K562 (cell line): ENCODE results near the gene EMP2. TPM values are rescaled to one million over a fixed set of nuclear protein-coding genes. Genes with fewer than 3 reads are reported as not detected.
"Not testable (repeated sequence)": the region's sequence is repeated elsewhere in the genome, so short reads cannot be mapped to it uniquely, and the experiment has no call there.

ENCODE experiments used
- ATAC-seq: fragments of 200-7000 bp; cut with Tn5 transposase; 3 replicates; pipeline ENCODE4 v1.9.1; 2020; ENCODE audit warnings: moderate library complexity
- BruUV-seq: library from RNA; stranded (reverse); fragments of 400-500 nt; replicated peaks from 2 replicates; lab custom pipeline; 2021; lab: Mats Ljungman, UMichigan
- CTCF ChIA-PET: fragments of 300-600 bp; formaldehyde crosslinking; extraction: SDS; loops from one replicate; lab custom pipeline; 2021; ENCODE audit warnings: low intra/inter-chr PET ratio; lab: Yijun Ruan, JAX
- POLR2A ChIA-PET: fragments of 300-600, 350-650 bp; sonication (Branson Sonifier 250); formaldehyde crosslinking; extraction: SDS; loops from one replicate; lab custom pipeline; 2021; ENCODE audit warnings: antibody characterized with exemption, inconsistent platforms; lab: Yijun Ruan, JAX
- DNase-seq, 4 experiments: peaks; one replicate each; pipeline versions ENCODE4 v3.0.0 to v3.0.0-alpha.2; 2011 to 2018; ENCODE audit warnings: low spot score in 3 of 4, mixed read lengths in 3 of 4; ENCODE audit errors: extremely low read depth in 1 of 4
- FAIRE-seq: peaks from 2 replicates; lab custom pipeline; 2011; peaks lifted over from hg19 to GRCh38; lab: Jason Lieb, UNC
- H2AFZ ChIP-seq: 2 replicates; pipeline ENCODE4 v1.6.0; 2011; ENCODE audit warnings: low read depth, low read length, control low read depth, inconsistent platforms
- H3K27ac ChIP-seq: fragments of 200-600 bp; 3 replicates; pipeline ENCODE4 v1.8.0; 2011; ENCODE audit warnings: low read depth, mild to moderate bottlenecking, control low read depth, inconsistent platforms, low read length, moderate library complexity, mixed read lengths; ENCODE audit errors: extremely low read depth
- H3K27me3 ChIP-seq, 2 experiments: fragments of 300-600 bp in 1 of 2; 2 replicates in 1 of 2; 3 replicates in 1 of 2; pipeline versions ENCODE4 v1.6.0 to v1.8.0; 2011; ENCODE audit warnings: inconsistent platforms in 2 of 2, low read length in 2 of 2, mild to moderate bottlenecking in 1 of 2, mixed read lengths in 1 of 2, moderate library complexity in 1 of 2; ENCODE audit not compliant: control insufficient read depth in 2 of 2, insufficient read depth in 2 of 2
- H3K36me3 ChIP-seq: fragments of 300-600 bp; 3 replicates; pipeline ENCODE4 v1.8.0; 2011; ENCODE audit warnings: mild to moderate bottlenecking, low read length, inconsistent platforms; ENCODE audit not compliant: control insufficient read depth, insufficient read depth
- H3K4me1 ChIP-seq, 2 experiments: fragments of 200-600 bp in 1 of 2; replicated peaks in 1 of 2; 2 replicates in 1 of 2; 3 replicates in 1 of 2; pipeline versions ENCODE4 v1.5.1 to v1.8.0; 2011; ENCODE audit warnings: inconsistent platforms in 2 of 2, low read length in 2 of 2, mild to moderate bottlenecking in 1 of 2, mixed read lengths in 1 of 2, moderate library complexity in 1 of 2; ENCODE audit not compliant: control insufficient read depth in 2 of 2, insufficient read depth in 2 of 2
- H3K4me2 ChIP-seq: 2 replicates; pipeline ENCODE4 v1.6.1; 2011; ENCODE audit warnings: low read length, control low read depth, inconsistent platforms, mixed read lengths; ENCODE audit not compliant: insufficient read depth
- H3K4me3 ChIP-seq: fragments of 200-600 bp; sonication (generic), shearing (Covaris generic); 2 replicates; pipeline ENCODE4 v1.5.1; 2016; ENCODE audit warnings: control low read depth, inconsistent platforms
- H3K79me2 ChIP-seq: fragments of 200-600 bp; 3 replicates; pipeline ENCODE4 v1.8.0; 2011; ENCODE audit warnings: low read length, inconsistent platforms; ENCODE audit not compliant: control insufficient read depth, insufficient read depth
- H3K9ac ChIP-seq, 2 experiments: 2 replicates each; pipeline versions ENCODE4 v1.6.0 to v1.6.1; 2011; ENCODE audit warnings: low read depth in 2 of 2, low read length in 2 of 2, control low read depth in 1 of 2, inconsistent platforms in 1 of 2, mild to moderate bottlenecking in 1 of 2, mixed read lengths in 1 of 2; ENCODE audit not compliant: insufficient read depth in 1 of 2
- H3K9me1 ChIP-seq: one replicate; pipeline ENCODE4 v1.6.0; 2011; ENCODE audit warnings: inconsistent platforms, mild to moderate bottlenecking, low read length, moderate library complexity; ENCODE audit not compliant: control insufficient read depth, insufficient read depth
- H3K9me3 ChIP-seq: replicated peaks from 2 replicates; pipeline ENCODE4 v1.5.1; 2011; ENCODE audit warnings: low read depth, low read length, inconsistent platforms; ENCODE audit not compliant: control insufficient read depth, insufficient read depth
- H4K20me1 ChIP-seq: replicated peaks from 2 replicates; pipeline ENCODE4 v1.6.1; 2011; ENCODE audit warnings: low read length, inconsistent platforms, mixed read lengths; ENCODE audit not compliant: control insufficient read depth, insufficient read depth
- ARID2 ChIP-seq: fragments of 450-650 bp; IDR thresholded peaks from 2 replicates; pipeline ENCODE4 v1.6.1; 2017; ENCODE audit warnings: antibody characterized with exemption, mild to moderate bottlenecking
- CC2D1A ChIP-seq: fragments of 450-650 bp; IDR thresholded peaks from 2 replicates; pipeline ENCODE4 v1.6.1; 2017; ENCODE audit warnings: mild to moderate bottlenecking
- EHMT2 ChIP-seq: fragments of 450-650 bp; IDR thresholded peaks from 2 replicates; pipeline ENCODE4 v1.6.1; 2018; ENCODE audit warnings: antibody characterized with exemption
- MECOM ChIP-seq: fragments of 250-450 bp; sonication (Bioruptor Pico); IDR thresholded peaks from 2 replicates; pipeline ENCODE4 v1.8.0; 2022; ENCODE audit warnings: inconsistent platforms
- RB1 ChIP-seq: fragments of 450-650 bp; IDR thresholded peaks from 2 replicates; pipeline ENCODE4 v1.6.1; 2017; ENCODE audit warnings: low read depth, mild to moderate bottlenecking
- RCOR1 ChIP-seq, 2 experiments: IDR thresholded peaks; 2 replicates each; pipeline ENCODE4 v1.6.1; 2012; ENCODE audit warnings: low read depth in 2 of 2, low read length in 2 of 2, borderline replicate concordance in 1 of 2, improper control_type of control experiment in 1 of 2
- SMC3 ChIP-seq: conservative IDR thresholded peaks from 2 replicates; pipeline ENCODE4 v1.6.1; 2011; ENCODE audit warnings: low read depth, low read length, improper control_type of control experiment; ENCODE audit not compliant: insufficient read depth
- STAG1 ChIP-seq: sonication (generic); formaldehyde crosslinking; IDR thresholded peaks from 2 replicates; pipeline ENCODE4 v1.5.0; 2020; ENCODE audit warnings: missing genetic modification reagents, borderline replicate concordance
- TCF3 ChIP-seq: sonication (generic); formaldehyde crosslinking; IDR thresholded peaks from 2 replicates; pipeline ENCODE4 v1.4.0; 2020; ENCODE audit warnings: mild to moderate bottlenecking, missing genetic modification reagents
- YY1 ChIP-seq, 3 experiments: IDR thresholded peaks; 2 replicates each; pipeline ENCODE4 v1.6.1; 2011; ENCODE audit warnings: low read length in 2 of 3, mild to moderate bottlenecking in 2 of 3, moderate library complexity in 2 of 3, borderline replicate concordance in 1 of 3, control low read depth in 1 of 3, low read depth in 1 of 3; ENCODE audit not compliant: insufficient read depth in 3 of 3, insufficient replicate concordance in 2 of 3, control insufficient read depth in 1 of 3, insufficient read length in 1 of 3; ENCODE audit errors: extremely low read depth in 1 of 3
- ZFX ChIP-seq: sonication (generic); formaldehyde crosslinking; IDR thresholded peaks from 2 replicates; pipeline ENCODE4 v1.8.0; 2022; ENCODE audit warnings: mild to moderate bottlenecking, missing genetic modification reagents, moderate library complexity
- ZNF707 ChIP-seq: fragments of 250-450 bp; sonication (Bioruptor Pico); conservative IDR thresholded peaks from 2 replicates; pipeline ENCODE4 v1.8.0; 2022; ENCODE audit warnings: inconsistent platforms, mild to moderate bottlenecking, moderate library complexity
- WGBS: fragments of 100-300 bp; shearing (Covaris generic); methylation state at CpG from one replicate; pipeline ENCODE4 v1.1.6; 2016; ENCODE audit warnings: low coverage, mixed read lengths; ENCODE audit not compliant: insufficient coverage; ENCODE audit errors: missing lambda C conversion rate; 5-methylcytosine and 5-hydroxymethylcytosine counted together
- in situ Hi-C: fragments of 300-500 bp; cut with MboI; formaldehyde crosslinking; loops from 4 replicates; pipeline ENCODE4 v1.15.0; 2018; ENCODE audit warnings: inconsistent platforms, mixed read lengths
- intact Hi-C: fragments of 100-400 bp; cut with micrococcal nuclease; formaldehyde crosslinking; loops from 2 replicates; pipeline ENCODE4 v1.14.2; 2022
- polyA plus RNA-seq, 8 experiments: library from polyadenylated mRNA; depleted of rRNA in 4 of 8; stranded (reverse) in 5 of 8; unstranded in 3 of 8; fragments of >200 nt; fragmentation: Nextera tagmentation in 2 of 8; fragmentation: Illumina TruSeq in 1 of 8; extraction: Ambion mirVana in 2 of 8; extraction: Trizol in 1 of 8; gene quantifications; 2 replicates each; pipeline versions ENCODE4 v1.2.1 to v1.2.3, GENCODE V29; 2011 to 2014; ENCODE audit warnings: inconsistent platforms in 1 of 8, missing spikeins in 1 of 8
- total RNA-seq, 7 experiments: library from RNA; depleted of rRNA in 6 of 7; stranded (reverse); fragments of >200 nt in 6 of 7; fragmentation: Illumina TruSeq in 2 of 7; extraction: Trizol in 2 of 7; gene quantifications; 2 replicates each; pipeline versions ENCODE4 v1.2.1 to v1.2.3, GENCODE V29; 2011 to 2021; ENCODE audit warnings: low replicate concordance in 1 of 7
- TF ChIP-seq, protein P1 (sequence below): fragments of 450-650 bp; IDR thresholded peaks from 2 replicates; pipeline ENCODE4 v1.6.1; 2017; ENCODE audit warnings: antibody characterized with exemption, mild to moderate bottlenecking
- TF ChIP-seq, protein P2 (sequence below), 3 experiments: IDR thresholded peaks in 2 of 3; conservative IDR thresholded peaks in 1 of 3; 2 replicates each; pipeline ENCODE4 v1.5.1; 2011 to 2012; ENCODE audit warnings: low read length in 3 of 3, mild to moderate bottlenecking in 3 of 3, control low read depth in 2 of 3, improper control_type of control experiment in 1 of 3, inconsistent platforms in 1 of 3, low read depth in 1 of 3, mixed read lengths in 1 of 3, moderate library complexity in 1 of 3; ENCODE audit not compliant: insufficient read depth in 2 of 3

EMP2 gene
- total and polyA plus RNA-seq, 9 of the 15 experiments (the other 6 are each of a cell fraction or from before 2014, with no cell fraction given), result 0.73 to 6.2 (median 3.1) TPM

GRCh38 chr16:10509534-10510025 lies 70.8 kb downstream of the EMP2 start (continued):
- TF ChIP-seq, protein P1, sequence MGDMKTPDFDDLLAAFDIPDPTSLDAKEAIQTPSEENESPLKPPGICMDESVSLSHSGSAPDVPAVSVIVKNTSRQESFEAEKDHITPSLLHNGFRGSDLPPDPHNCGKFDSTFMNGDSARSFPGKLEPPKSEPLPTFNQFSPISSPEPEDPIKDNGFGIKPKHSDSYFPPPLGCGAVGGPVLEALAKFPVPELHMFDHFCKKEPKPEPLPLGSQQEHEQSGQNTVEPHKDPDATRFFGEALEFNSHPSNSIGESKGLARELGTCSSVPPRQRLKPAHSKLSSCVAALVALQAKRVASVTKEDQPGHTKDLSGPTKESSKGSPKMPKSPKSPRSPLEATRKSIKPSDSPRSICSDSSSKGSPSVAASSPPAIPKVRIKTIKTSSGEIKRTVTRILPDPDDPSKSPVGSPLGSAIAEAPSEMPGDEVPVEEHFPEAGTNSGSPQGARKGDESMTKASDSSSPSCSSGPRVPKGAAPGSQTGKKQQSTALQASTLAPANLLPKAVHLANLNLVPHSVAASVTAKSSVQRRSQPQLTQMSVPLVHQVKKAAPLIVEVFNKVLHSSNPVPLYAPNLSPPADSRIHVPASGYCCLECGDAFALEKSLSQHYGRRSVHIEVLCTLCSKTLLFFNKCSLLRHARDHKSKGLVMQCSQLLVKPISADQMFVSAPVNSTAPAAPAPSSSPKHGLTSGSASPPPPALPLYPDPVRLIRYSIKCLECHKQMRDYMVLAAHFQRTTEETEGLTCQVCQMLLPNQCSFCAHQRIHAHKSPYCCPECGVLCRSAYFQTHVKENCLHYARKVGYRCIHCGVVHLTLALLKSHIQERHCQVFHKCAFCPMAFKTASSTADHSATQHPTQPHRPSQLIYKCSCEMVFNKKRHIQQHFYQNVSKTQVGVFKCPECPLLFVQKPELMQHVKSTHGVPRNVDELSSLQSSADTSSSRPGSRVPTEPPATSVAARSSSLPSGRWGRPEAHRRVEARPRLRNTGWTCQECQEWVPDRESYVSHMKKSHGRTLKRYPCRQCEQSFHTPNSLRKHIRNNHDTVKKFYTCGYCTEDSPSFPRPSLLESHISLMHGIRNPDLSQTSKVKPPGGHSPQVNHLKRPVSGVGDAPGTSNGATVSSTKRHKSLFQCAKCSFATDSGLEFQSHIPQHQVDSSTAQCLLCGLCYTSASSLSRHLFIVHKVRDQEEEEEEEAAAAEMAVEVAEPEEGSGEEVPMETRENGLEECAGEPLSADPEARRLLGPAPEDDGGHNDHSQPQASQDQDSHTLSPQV, result 0 out of 2 replicates have a peak, but pooled peaks have one; percentile 24
- TF ChIP-seq ARID2, result peak; percentile 94
- peak; percentile 70; the same call in 1 of the 2 replicates for TF ChIP-seq STAG1 (CRISPR knock-in tag)
- peak in 1 of 3 experiments; percentile 11 for TF ChIP-seq YY1 (IDR thresholded peaks at IDR 0.05; ENCODE audit: borderline replicate concordance in 1 of 3, control insufficient read depth in 1 of 3, extremely low read depth in 1 of 3, insufficient read depth in 3 of 3, insufficient read length in 1 of 3, insufficient replicate concordance in 2 of 3, low read depth in 1 of 3, low read length in 2 of 3)
- TF ChIP-seq RCOR1 (IDR thresholded peaks at IDR 0.05; ENCODE audit: borderline replicate concordance in 1 of 2, low read depth in 2 of 2, low read length in 2 of 2), result peak in 1 of 2 experiments; percentile 18; a peak in 1 of 4 replicates
- no peak for TF ChIP-seq MECOM (CRISPR knock-in tag)
- TF ChIP-seq EHMT2, result 0 out of 2 replicates have a peak, but pooled peaks have one; percentile 32
- peak; percentile 17; the same call in 1 of the 2 replicates for TF ChIP-seq TCF3 (CRISPR knock-in tag)
- no peak for TF ChIP-seq ZNF707 (CRISPR knock-in tag)
- no peak for TF ChIP-seq ZFX
- peak; percentile 77 for TF ChIP-seq CC2D1A
- TF ChIP-seq, protein P2, sequence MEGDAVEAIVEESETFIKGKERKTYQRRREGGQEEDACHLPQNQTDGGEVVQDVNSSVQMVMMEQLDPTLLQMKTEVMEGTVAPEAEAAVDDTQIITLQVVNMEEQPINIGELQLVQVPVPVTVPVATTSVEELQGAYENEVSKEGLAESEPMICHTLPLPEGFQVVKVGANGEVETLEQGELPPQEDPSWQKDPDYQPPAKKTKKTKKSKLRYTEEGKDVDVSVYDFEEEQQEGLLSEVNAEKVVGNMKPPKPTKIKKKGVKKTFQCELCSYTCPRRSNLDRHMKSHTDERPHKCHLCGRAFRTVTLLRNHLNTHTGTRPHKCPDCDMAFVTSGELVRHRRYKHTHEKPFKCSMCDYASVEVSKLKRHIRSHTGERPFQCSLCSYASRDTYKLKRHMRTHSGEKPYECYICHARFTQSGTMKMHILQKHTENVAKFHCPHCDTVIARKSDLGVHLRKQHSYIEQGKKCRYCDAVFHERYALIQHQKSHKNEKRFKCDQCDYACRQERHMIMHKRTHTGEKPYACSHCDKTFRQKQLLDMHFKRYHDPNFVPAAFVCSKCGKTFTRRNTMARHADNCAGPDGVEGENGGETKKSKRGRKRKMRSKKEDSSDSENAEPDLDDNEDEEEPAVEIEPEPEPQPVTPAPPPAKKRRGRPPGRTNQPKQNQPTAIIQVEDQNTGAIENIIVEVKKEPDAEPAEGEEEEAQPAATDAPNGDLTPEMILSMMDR (IDR thresholded peaks at IDR 0.05 in 2 of 3, conservative IDR thresholded peaks at IDR 0.05 in 1 of 3; ENCODE audit: insufficient read depth in 2 of 3, low read depth in 1 of 3, low read length in 3 of 3), result peak; percentile 86 to 95 (median 88)
- peak; percentile 29; the same call in 1 of the 2 replicates for TF ChIP-seq RB1
- TF ChIP-seq SMC3, result peak; percentile 96

DNA sequence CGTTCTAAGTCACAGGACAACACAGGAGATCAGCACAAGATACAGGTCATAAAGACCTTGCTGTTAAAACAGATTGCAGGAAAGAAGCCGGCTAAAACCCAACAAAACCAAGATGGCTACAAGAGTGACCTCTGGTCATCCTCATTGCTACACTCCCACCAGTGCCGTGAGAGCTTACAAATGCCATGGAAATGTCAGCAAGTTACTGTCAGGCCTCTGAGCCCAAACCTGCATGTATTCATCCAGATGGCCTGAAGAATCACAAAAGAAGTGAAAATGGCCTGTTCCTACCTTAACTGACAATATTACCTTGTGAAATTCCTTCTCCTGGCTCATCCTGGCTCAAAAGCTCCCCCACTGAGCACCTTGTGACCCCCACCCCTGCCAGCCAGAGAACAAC lies 75.1 kb downstream of the EMP2 start:
- 0 out of 2 replicates have a peak overlapping the region, but pooled peaks have one; percentile 19 for H2AFZ ChIP-seq
- ATAC-seq, H3K9ac ChIP-seq, BruUV-seq, H3K9me1 ChIP-seq, CTCF ChIA-PET, H3K36me3 ChIP-seq, H3K4me2 ChIP-seq, H3K4me1 ChIP-seq, H4K20me1 ChIP-seq, POLR2A ChIA-PET, FAIRE-seq, H3K27ac ChIP-seq, H3K27me3 ChIP-seq, DNase-seq, H3K4me3 ChIP-seq, H3K79me2 ChIP-seq: not testable (repeated sequence)
- 72% methylated on average over 3 of the region's 3 CpGs for WGBS
- in situ Hi-C loops (loop anchor here (5.0 kb wide), 2 partner anchors 193 to 248 kb away; no protein-coding TSS in a partner anchor), intact Hi-C loops (loop anchor here (5.0 kb wide), 1 partner anchor 118 kb away; the partner anchor contains the start of gene ATF7IP2)
- peaks cover 13% of the 10 kb centered on the region for H3K9me3 ChIP-seq
